NT2/D1 (cell line): ENCODE data around the gene SOSTDC1.

ENCODE experiments used
- DNase-seq: peaks from one replicate; pipeline ENCODE4 v3.0.0-alpha.2; 2011; ENCODE audit warnings: low read depth, low spot score
- H3K27me3 ChIP-seq: 2 replicates; pipeline ENCODE4 v1.6.0; 2011; ENCODE audit warnings: mild to moderate bottlenecking; ENCODE audit not compliant: insufficient read length, insufficient read depth
- H3K36me3 ChIP-seq: 2 replicates; pipeline ENCODE4 v1.6.1; 2011; ENCODE audit warnings: mild to moderate bottlenecking, low read length, mixed read lengths; ENCODE audit not compliant: insufficient read depth, insufficient read length
- H3K4me1 ChIP-seq: 2 replicates; pipeline ENCODE4 v1.5.1; 2011; ENCODE audit not compliant: insufficient read depth, insufficient read length
- H3K4me3 ChIP-seq: 2 replicates; pipeline ENCODE4 v1.5.1; 2011; ENCODE audit warnings: low read depth; ENCODE audit not compliant: insufficient read length
- H3K9ac ChIP-seq: 2 replicates; pipeline ENCODE4 v1.6.0; 2011; ENCODE audit warnings: low read depth; ENCODE audit not compliant: insufficient read length
- H3K9me3 ChIP-seq: 2 replicates; pipeline ENCODE4 v1.5.1; 2011; ENCODE audit warnings: mild to moderate bottlenecking, low read length; ENCODE audit not compliant: insufficient read depth
- SUZ12 ChIP-seq: IDR thresholded peaks from 2 replicates; pipeline ENCODE4 v1.6.1; 2011; ENCODE audit not compliant: insufficient read length, insufficient read depth; ENCODE audit errors: extremely low read depth
- YY1 ChIP-seq: IDR thresholded peaks from 2 replicates; pipeline ENCODE4 v1.6.1; 2011; ENCODE audit not compliant: insufficient read length, insufficient read depth
- ZNF274 ChIP-seq: IDR thresholded peaks from 2 replicates; pipeline ENCODE4 v1.6.1; 2011; ENCODE audit warnings: mild to moderate bottlenecking, low read depth, low read length

The SOSTDC1 gene

DNA sequence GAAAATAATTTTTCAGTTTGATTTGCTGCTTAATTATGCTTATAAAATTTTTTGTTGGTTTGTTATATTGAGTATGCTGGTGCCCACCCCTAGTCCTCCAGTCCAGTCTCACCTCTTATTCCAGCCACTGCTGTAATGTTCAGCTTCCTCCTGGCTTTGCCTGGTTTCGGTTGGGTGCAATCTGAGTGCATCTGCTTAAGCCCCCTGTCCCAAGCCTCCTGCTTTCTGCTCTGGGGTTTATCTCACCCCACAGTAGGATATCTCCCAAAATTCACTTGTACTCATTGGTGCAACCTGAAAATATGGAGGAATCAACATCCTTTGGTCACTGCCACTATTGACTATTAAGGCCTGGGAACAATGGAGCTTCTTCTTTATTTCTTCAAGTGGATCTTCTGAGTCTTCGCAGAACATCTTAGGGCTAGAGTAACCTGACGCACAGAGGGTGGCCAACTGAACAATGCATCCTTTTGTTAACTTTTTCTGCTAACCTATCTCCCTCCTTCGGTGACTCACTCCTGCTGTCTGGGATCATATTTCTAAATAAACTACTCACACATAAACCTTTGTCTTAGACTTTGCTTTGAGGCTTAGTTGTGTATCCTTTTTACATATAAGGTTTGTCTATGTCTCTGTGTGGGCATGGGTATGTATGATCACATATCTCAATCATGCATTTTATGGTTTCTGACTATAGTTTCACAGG lies 19.1 kb upstream of the SOSTDC1 start:
- Histone ChIP-seq H3K9ac (no peak overlapping the region), H3K9me3 (no peaks in the 10 kb centered on the region), H3K4me3 (no peak overlapping the region), H3K4me1 (no peaks in the 10 kb centered on the region), H3K27me3 (no peaks in the 10 kb centered on the region), H3K36me3 (no peaks in the 10 kb centered on the region)
- no peak for TF ChIP-seq YY1
- TF ChIP-seq ZNF274 = no peak
- no peak for TF ChIP-seq SUZ12
- no peak for DNase-seq

GRCh38 chr7:16479591-16479990 lies 14.1 kb upstream of the SOSTDC1 start:
- no peak for TF ChIP-seq YY1
- no peak for TF ChIP-seq SUZ12
- no peaks in the 10 kb centered on the region for H3K4me1 ChIP-seq
- H3K36me3 ChIP-seq = no peaks in the 10 kb centered on the region
- H3K4me3 ChIP-seq = no peak overlapping the region
- DNase-seq = no peak
- no peak overlapping the region for H3K9ac ChIP-seq
- H3K27me3 ChIP-seq = no peaks in the 10 kb centered on the region
- H3K9me3 ChIP-seq = no peaks in the 10 kb centered on the region

DNA sequence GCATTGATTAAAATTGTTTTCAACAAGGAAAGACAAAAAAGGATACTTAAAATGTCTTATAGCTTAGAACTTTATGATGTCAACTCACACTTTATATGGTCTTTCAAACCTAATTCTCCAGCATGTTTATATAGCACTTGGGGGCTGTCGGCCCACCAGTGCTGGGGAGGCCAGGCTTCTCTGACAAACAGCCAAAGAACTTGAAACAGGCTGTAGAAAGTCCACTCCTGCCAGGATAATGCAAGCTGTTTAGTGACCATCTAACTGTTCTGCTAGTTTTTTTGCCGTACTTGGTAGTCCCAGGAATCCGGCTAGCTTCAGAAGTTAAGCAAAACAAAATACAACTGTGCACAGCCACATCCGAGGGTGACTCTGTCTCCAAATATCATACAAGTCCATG lies 13.6 kb upstream of the SOSTDC1 start:
- H3K4me3 ChIP-seq = no peak overlapping the region
- no peak overlapping the region for H3K9ac ChIP-seq
- no peaks in the 10 kb centered on the region for H3K9me3 ChIP-seq
- TF ChIP-seq YY1 (no peak), SUZ12 (no peak), ZNF274 (no peak)
- H3K27me3 ChIP-seq = no peaks in the 10 kb centered on the region
- H3K4me1 ChIP-seq = no peaks in the 10 kb centered on the region
- no peak for DNase-seq
- H3K36me3 ChIP-seq = no peaks in the 10 kb centered on the region

GRCh38 chr7:16471933-16472332 lies 6.4 kb upstream of the SOSTDC1 start:
- Histone ChIP-seq H3K27me3 (no peaks in the 10 kb centered on the region), H3K36me3 (no peaks in the 10 kb centered on the region), H3K9me3 (no peaks in the 10 kb centered on the region), H3K4me1 (peaks cover 3% of the 10 kb centered on the region), H3K9ac (no peak overlapping the region), H3K4me3 (no peak overlapping the region)
- DNase-seq = no peak
- TF ChIP-seq SUZ12 (no peak), YY1 (no peak), ZNF274 (no peak)

DNA sequence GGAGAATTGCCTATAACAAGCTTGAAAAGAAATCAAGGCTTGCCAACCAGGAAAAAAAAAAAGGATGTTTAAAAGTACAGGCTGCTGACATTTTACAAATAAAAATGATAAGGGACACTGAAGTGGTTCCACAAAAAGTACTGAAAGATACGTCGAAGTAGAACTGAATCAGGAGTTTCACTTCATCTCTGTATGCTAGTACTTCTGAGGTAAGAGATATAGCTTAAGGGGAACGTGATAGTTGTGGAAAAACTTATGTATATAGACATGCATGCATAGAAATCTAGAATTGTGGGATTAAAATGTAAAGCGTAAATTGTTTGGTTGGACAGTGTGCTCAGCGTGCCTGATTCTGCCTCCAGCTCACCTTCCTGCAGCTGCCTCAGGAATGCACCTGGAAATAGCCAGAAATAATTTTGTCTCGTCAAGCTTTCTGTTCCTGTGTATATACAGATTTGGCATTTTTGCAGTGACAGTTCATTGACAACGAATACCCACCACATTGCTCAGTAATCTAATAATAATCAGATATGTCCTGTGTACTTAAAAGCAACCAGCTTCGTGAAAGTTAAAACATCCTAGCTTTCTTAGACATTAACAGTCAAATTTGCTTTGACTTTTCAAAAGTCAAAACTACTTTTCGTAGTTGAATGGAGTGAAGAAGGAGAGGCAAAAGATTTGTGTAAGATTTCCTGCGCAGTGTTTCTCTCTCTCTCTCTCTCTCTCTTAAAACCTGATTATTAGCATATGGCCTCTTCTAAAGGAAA lies 1.4 kb downstream of the SOSTDC1 start:
- Histone ChIP-seq H3K4me1 (no peaks in the 10 kb centered on the region), H3K27me3 (no peaks in the 10 kb centered on the region), H3K9me3 (no peaks in the 10 kb centered on the region), H3K9ac (no peak overlapping the region), H3K36me3 (no peaks in the 10 kb centered on the region), H3K4me3 (no peak overlapping the region)
- DNase-seq = no peak
- TF ChIP-seq SUZ12 = no peak

- DNase-seq = no peak
Observed at GRCh38 chr7:16463520-16463919, 2.0 kb downstream of the SOSTDC1 start.

DNA sequence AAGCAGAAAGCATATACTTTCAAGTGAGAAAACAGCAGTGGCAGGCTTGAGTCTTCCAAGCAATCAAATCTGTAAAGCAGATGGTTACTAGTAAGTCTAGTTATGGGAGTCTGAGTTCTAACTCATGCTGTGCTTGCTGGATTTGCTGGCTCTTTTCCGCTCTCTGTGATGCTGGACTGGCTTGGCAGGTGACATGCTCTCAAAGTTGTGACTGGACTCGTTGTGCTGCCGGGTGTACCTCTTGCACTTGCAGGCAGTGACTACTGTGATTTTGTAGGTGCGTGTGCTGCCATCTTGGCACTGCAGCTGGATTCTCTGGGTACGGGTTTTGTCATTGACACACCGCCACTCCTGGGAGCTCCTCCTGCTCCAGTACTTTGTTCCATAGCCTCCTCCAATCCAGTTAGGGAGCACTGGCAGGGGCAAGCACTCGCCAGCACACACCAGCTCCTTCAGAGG lies 3.1 kb downstream of the SOSTDC1 start:
- H3K4me3 ChIP-seq = no peak overlapping the region
- H3K4me1 ChIP-seq = no peaks in the 10 kb centered on the region
- no peaks in the 10 kb centered on the region for H3K9me3 ChIP-seq
- H3K27me3 ChIP-seq = no peaks in the 10 kb centered on the region
- H3K36me3 ChIP-seq = no peaks in the 10 kb centered on the region
- DNase-seq = no peak
- no peak overlapping the region for H3K9ac ChIP-seq
- TF ChIP-seq YY1 (no peak), SUZ12 (no peak), ZNF274 (no peak)

More at GRCh38 chr7:16463520-16463919, 2.0 kb downstream of the SOSTDC1 start:
- Histone ChIP-seq H3K36me3 (no peaks in the 10 kb centered on the region), H3K4me3 (no peak overlapping the region), H3K9me3 (no peaks in the 10 kb centered on the region), H3K27me3 (no peaks in the 10 kb centered on the region), H3K9ac (no peak overlapping the region), H3K4me1 (no peaks in the 10 kb centered on the region)
- TF ChIP-seq SUZ12 = no peak
- TF ChIP-seq ZNF274 = no peak
- no peak for TF ChIP-seq YY1
